Measurements from ENCODE around the gene CNOT10.

Gene CNOT10

GRCh38 chr3:32818970-32819511, 134.1 kb downstream of the CNOT10 start:
- no peak for DNase-seq (ENCODE audit: low spot score)

GRCh38 chr3:32819551-32820348, 134.8 kb downstream of the CNOT10 start:
- no peak for DNase-seq (ENCODE audit: low spot score)

- no peak for DNase-seq (ENCODE audit: low spot score)
Observed at GRCh38 chr3:32820430-32820829, 135.4 kb downstream of the CNOT10 start.

GRCh38 chr3:32820971-32821685, 136.1 kb downstream of the CNOT10 start:
- DNase-seq (ENCODE audit: low spot score): no peak

- DNase-seq (ENCODE audit: low spot score): no peak
Observed at GRCh38 chr3:32821686-32822296, 136.8 kb downstream of the CNOT10 start.

DNA sequence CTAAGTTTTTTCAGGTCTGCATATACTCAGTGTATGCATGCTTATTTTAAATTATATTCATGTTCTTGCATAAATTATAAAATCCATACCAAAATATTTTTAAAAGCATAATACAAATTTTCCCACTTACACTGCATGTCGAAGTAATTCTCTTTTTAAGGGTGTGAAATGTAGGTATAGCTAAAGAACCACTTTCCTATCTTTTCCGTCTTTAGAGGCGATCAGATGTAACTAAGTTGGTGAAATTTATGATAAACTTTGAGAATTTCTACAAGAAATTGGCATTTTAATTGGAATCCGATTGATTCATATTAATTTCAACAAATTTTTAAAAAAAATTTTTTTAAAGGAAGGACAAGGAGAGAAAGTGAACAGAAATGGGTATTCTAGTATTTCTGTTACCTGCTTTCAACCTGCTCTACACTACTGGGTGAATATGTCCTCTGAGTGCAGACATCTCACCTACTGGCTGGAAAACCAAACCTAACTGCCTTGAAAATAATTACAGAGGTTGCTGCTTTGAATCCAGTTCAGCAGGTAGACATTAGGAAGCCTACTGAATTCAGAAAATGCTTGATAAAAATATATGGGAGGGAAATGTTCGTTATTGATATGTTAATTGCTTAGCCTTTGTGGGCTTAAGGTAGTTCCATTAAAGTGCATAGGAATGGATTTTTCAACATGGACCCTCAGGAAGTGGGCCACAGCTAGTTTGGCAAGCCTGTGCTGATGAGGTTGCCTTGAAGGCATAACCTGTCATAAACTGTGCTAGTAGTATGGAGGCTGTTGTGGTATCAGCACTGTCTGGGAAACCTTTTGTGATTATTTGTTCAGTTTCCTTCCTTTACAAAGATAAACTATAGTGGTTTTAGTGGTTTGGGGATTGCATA, 137.9 kb downstream of the CNOT10 start:
- no peak for DNase-seq (ENCODE audit: low spot score)

Measured in CD4-positive, alpha-beta T cell treated with Interleukin-6 at 100 ng/mL for 8 hours (primary cell).